KBM-7 (cell line): ENCODE data around the gene OR52M1.
"Not testable (repeated sequence)": the region's sequence is repeated elsewhere in the genome, so short reads cannot be mapped to it uniquely, and the experiment has no call there.

Source experiments
- DNase-seq: peaks from one replicate; pipeline ENCODE4 v3.0.0-alpha.2; 2015
- in situ Hi-C: fragments of 300-500 bp; cut with MboI; formaldehyde crosslinking; loops from 2 replicates; pipeline ENCODE4 v1.14.3; 2020; ENCODE audit warnings: low sequenced_read_pairs, low pct_unique_long_range_greater_than_20kb, mixed read lengths

Gene OR52M1, protein sequence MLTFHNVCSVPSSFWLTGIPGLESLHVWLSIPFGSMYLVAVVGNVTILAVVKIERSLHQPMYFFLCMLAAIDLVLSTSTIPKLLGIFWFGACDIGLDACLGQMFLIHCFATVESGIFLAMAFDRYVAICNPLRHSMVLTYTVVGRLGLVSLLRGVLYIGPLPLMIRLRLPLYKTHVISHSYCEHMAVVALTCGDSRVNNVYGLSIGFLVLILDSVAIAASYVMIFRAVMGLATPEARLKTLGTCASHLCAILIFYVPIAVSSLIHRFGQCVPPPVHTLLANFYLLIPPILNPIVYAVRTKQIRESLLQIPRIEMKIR

DNA sequence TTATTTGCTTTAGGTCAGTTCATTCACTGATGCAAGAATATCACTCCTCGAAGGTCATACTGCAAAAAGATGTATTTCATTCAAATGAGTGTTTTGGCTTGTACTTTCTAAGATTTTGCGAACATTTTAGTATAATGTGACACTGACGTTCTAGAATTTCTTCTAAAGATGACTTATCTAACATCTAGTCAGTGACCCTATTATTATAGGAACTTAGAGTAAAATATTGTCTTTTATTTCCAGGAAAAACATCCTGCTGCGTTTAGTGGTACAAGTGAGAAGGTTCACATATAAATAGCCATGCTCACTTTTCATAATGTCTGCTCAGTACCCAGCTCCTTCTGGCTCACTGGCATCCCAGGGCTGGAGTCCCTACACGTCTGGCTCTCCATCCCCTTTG, at the start of gene OR52M1:
TSS of gene OR52M1 (plus strand) at position 301 of the 400 bp plus-strand sequence. CDS start at position 301, 0 bp downstream.
- DNase-seq = no peak
- in situ Hi-C loops = loop anchor here (25.0 kb wide), 1 partner anchor 358 kb away; no protein-coding TSS in a partner anchor

DNA sequence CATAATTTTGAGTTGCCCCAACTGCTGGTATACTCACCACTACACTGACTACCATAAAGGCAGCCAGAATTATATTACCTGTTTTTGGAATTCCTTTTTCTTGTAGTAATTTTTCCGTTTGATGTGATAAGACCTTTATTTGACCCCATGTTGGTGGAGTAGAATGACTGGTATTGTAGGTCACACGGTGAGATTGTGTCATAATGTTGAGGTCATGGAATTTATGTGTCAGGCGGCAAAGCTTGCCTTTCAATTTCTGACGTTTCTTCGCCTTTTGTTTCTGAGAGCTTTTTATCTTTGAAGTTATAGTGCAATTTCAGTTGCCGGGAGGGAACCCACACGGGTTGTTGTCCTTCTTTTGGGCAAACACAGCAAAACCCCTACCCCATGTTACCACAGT, 49.5 kb upstream of the OR52M1 start:
- DNase-seq = no peak
- in situ Hi-C loops = no loop called here

DNA sequence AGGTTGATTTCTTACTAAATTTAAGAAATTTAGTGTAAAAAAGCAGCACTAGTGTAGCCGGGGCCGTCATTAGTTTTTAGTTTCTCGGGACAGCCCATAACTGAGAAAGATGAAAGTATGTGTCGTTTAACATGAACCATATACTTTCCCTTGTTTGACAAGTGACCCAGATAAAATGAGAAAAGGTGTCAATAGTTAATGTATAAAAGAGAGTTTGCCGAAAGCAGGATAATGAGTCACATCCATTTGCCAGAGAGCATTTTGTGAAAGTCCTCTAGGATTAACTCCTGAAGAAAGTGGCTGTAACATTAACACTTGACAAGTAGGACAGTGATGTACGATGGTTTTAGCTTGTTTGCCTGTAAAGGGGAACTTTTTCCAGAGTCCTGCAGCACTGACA, 49.0 kb upstream of the OR52M1 start:
- in situ Hi-C loops = no loop called here
- no peak for DNase-seq

DNA sequence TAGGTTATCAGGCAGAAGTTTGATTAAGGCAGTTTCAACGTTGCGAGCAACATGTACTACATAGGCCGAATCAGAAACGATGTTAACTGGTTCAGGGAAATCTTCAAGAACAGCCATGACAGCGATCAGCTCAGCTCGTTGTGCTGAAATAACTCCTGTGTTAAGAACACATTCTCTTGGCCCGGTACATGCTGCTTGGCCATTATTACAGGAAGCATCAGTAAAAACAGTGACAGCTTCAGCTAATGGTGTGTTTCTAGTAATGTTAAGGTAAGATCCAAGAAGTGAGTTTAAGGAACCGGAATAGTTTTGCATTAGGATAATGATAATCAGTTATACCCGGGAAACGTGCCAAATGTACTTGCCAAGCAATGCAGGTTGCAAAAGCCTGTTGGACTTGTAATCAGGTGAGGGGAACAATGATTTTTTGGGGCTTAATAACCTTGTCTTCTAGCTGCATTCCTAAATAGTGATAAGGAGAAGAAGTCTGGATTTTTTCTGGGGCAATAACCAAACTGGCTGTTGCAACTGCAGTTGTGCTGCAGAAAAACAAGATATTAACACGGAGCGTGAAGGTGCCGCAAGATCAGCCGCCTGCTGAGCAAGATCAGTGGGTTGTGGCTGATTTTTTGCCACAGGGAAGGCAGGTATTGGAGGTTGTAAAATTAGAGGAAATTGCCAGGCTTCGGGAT, 48.3 kb upstream of the OR52M1 start:
- DNase-seq = no peak
- in situ Hi-C loops = no loop called here

DNA sequence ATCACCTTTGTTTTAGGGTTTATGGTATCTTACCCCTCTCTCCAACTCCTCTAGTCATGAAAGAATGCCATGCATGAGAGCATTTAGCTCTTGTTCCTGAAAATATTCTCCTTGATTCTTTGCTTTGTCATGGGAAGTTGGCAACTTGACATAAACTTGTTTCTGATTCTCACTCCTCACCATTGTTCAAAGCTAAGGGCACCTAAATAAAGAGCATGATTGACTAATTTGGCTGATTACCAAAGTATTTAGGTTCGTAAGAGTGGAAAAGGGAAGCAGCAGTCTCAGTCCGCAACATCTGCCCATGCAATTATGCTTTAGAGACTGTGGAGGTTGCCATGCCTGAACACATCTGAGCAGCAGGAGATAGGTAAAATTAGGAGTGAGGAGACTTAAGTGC, 36.1 kb upstream of the OR52M1 start:
- DNase-seq = no peak
- in situ Hi-C loops = no loop called here

DNA sequence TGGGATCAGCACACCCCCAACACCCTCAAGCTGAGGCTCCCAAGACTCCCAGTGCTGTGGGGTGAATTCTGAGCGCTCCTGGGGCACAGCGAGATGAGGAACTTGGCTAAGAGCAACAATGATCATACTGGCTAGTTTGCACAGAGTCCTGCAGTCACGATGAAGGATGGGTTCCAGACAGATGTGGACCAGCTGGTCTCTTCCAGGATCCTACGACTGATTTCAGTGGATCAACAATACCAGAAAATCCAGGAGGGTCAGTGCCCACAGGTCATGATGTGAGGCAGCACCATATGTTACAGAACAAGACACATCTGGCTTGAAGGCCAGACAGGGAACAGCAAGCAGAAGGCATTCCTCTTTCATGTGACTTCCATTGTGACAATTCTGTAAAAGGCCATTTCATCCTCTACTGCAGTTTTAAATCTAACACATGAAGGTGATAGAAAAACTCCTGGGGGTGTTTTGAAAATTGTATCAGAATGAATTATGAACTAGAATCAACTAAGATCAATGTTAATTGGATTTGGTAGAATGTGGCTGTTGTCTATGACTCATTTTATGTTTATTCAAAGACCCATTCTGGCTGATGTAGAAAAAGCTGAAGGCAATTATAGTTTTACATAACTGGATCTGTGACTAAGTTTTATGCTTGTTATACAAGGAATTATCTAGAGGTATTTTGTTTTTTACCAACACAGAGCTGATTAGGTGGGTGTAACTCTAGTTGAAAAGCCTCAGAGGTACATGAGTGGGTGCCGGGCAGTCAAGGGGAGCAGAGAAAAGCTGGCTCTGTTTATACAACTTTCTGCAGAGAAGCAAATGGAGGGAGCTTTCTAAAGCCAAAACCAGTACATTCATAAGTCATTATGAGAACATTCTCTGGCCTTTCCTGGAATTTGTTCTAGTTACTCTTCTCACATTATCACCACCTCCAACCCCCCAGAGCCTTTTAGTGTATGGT, 33.4 kb upstream of the OR52M1 start:
- in situ Hi-C loops = no loop called here
- no peak for DNase-seq

DNA sequence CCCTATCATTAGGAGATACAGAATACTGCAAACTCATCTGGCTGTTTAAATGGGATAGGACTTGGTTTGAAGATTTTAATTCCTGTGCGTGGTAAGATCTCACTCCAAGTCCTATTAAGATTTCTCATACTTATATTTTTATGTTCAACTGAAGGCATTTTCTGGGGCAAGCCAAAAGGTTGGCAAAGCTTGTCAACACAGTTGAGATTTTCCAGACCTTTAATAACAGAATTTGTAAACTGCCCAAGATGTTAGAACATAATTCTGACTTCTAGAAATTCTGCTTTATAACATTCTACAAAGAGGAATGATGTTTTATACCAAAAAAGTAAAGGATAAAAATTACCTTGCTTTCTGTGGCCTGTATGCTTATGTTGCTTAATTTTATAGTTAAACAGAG, 30.8 kb upstream of the OR52M1 start:
- in situ Hi-C loops = no loop called here
- no peak for DNase-seq

DNA sequence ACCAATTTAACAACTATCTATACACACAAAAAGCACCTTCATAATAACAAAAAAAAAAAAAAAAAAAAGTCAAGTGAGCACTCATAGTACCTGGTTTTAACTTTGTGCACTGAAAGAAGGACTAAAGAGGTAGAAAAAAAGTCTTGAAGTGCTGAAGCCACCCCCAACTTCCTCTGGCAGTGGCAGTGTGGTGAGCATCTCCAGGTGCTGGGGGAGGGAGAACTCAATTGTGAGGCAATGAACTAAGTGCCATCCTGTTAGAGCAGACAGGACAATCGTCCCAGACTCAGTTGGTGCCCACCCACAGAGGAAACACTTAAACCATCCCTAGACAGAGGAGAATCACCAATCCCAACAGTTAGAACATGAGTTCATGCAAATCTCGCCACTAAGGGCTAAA, 22.7 kb upstream of the OR52M1 start:
- DNase-seq = no peak
- in situ Hi-C loops = no loop called here

DNA sequence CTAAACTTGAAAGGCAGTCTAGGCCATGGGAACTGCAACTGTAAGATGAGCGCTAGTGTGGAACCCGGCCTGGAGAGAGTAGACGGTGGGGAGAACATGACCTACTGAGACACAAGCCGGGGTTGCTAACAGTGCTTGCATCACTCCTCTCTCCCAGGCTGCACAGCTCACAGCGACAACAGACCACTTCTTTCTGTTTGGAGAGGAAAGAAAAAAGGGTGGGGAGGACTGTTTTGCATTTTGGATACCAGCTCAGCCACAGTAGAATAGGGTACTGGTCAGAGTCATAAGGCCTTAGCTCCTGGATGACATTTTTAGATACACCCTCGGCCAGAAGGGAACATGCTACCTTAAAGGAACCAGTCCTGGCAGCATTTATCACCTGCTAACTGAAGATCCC, 22.2 kb upstream of the OR52M1 start:
- in situ Hi-C loops = no loop called here

DNA sequence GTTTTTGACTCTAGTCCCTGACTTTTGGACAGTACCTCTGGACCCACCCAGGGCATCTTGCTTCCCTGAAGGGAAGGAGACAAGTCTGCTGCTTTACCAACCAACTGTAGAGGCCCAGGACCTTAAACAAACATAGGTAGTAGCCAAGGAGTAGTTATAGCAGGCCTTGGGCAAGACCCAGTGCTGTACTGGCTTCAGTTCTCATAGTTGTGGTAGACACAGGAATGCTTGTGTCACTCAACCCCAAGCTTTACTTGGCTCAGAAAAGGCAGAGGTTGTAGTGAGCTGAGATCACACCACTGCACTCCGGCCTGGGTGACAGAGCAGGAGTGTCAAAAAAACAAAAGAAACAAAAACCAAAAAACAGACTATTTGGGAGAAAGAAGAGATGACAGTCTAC, 21.3 kb upstream of the OR52M1 start:
- in situ Hi-C loops = no loop called here
- no peak for DNase-seq

More for the DNA sequence above, 22.2 kb upstream of the OR52M1 start:
- DNase-seq = no peak

DNA sequence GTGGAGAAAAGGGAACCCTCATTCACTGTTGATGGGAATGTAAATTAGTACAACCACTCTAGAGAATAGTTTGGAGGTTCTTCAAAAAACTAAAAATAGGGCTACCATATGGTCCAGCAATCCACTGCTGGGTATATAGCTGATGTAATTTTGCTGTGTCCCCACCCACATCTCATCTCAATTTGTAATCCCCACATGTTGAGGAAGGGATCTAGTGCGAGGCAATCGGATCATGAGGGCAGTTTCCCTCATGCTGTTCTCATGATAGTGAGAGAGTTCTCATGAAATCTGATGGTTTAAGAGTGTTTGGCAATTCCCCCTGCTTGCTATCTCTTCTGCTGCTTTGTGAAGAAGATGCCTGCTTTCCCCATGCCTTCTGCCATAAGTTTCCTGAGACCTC, 17.1 kb upstream of the OR52M1 start:
- in situ Hi-C loops = loop anchor here (25.0 kb wide), 1 partner anchor 341 kb away; no protein-coding TSS in a partner anchor

DNA sequence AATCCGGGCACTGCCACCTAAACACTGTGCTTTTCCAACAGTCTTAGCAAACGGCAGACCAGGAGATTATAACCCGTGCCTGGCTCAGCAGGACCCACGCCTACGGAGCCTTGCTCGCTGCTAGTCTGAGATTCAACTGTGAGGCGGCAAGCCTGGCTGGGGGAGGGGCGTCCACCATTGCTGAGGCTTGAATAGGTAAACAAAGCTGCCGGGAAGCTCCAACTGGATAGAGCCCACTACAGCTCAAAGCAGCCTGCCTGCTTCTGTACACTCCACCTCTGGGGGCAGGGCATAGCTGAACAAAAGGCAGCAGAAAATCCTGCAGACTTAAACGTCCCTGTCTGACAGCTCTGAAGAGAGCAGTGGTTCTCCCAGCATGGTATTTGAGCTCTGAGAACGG, 13.3 kb upstream of the OR52M1 start:
- in situ Hi-C loops = loop anchor here (25.0 kb wide), 1 partner anchor 344 kb away; no protein-coding TSS in a partner anchor
- DNase-seq = not testable (repeated sequence)

More for the DNA sequence above, 17.1 kb upstream of the OR52M1 start:
- no peak for DNase-seq

DNA sequence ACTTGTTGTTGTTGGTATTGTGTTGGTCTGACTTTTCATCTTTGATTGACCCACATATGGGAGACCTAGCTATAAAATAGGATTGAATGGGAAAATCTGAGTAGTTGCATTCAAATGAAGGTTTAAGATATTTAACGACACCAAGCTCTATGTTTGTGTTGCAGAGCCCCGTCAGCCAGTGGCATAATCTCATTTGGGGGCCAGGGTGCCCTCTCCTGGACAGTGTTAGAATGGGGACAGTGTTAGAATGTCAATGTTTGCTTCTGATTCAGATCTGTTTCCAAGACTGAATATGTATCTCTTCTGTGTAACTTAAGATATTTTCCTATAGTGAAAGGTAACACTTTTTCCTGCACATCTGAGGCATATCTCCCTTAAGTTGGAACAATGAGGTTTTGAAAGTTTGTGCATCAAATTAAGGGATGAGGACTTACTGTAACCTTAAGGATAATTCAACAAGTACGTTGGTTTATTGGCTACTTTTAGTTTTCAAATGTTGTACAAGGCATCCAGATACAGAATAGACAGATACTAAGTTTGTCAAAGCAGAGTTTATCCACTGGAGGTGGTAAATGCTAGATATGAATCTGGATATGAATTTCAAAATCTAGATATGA, 5.3 kb upstream of the OR52M1 start:
- in situ Hi-C loops = loop anchor here (25.0 kb wide), 1 partner anchor 352 kb away; no protein-coding TSS in a partner anchor
- peak; percentile 54 for DNase-seq

DNA sequence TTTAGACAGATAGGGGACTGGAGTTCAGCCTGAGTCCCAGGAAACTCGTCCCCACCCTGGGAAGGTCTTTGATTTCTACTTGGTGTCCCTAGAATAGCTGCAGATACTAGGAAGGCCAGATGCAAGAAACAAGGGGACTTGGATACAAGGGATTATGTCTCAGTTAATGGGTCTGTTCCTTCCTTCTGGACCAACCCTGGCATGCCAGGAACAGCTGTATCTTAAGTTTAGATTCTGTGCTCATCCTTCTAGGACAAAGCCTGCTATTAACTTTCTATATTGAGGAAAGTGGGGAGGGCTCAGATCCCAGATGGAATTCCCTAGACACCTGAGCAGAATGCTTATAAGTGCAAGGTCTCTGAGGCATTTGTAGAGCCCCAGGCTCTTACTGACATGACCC, 3.9 kb upstream of the OR52M1 start:
- in situ Hi-C loops = loop anchor here (25.0 kb wide), 1 partner anchor 354 kb away; no protein-coding TSS in a partner anchor
- no peak for DNase-seq

DNA sequence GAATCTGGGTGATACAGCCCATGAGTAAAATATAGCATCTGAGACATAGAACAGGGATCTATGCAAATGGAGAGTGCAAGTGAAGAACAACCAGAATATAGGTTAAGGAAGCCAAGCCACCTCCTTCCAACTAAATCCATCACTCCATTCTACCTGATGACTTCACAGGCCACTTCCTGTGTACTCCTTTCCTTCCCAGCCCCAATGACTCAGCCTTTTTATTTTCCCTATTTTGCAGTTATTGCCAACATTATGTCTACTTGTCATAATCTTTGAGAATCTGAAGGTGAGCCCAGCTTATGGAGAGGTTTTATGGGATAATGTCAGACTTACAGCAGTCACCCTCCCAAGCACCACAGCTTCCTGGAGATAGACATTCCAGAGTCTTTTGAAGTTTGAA, 1.4 kb upstream of the OR52M1 start:
- in situ Hi-C loops = loop anchor here (25.0 kb wide), 1 partner anchor 356 kb away; no protein-coding TSS in a partner anchor
- DNase-seq = no peak

DNA sequence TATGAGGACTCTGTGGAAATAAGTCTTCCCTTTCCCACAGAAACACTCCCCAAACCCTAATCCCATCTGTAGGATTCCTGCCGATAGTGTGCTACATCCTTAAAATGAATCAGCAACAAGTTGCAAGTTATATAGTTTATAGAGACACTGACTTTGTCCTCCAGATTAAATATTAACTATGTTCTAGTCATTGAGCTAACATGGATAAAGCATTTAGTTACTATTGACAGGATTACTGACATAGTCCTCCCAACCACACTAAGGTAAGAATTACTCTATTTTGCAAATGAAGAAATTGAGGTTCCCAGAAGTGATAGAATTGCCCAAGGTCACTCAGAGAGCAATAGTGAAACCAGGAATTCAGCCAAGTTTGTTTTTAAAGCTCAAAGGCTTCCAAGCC, 1.9 kb downstream of the OR52M1 start:
- in situ Hi-C loops = loop anchor here (25.0 kb wide), 1 partner anchor 360 kb away; no protein-coding TSS in a partner anchor
- no peak for DNase-seq

DNA sequence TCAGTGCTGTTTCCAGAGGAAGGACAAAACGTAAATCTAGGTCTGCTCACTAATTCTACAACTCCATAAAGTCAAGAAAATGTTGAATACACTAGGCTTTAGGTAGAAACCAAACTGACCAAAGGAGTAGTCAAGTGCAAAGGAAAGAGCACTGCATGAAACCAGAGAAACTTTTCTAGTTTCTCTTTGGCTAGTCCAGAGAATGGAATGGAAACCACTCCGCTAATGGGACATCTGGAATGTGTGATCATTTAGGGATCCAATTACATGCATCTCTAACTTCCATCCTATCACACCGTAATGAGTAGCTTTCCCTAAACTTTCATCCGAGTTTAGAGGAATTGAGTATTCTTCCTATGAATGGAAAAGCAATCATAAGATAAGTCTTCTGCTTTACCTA, 2.4 kb downstream of the OR52M1 start:
- DNase-seq = no peak
- in situ Hi-C loops = loop anchor here (25.0 kb wide), 1 partner anchor 360 kb away; no protein-coding TSS in a partner anchor

DNA sequence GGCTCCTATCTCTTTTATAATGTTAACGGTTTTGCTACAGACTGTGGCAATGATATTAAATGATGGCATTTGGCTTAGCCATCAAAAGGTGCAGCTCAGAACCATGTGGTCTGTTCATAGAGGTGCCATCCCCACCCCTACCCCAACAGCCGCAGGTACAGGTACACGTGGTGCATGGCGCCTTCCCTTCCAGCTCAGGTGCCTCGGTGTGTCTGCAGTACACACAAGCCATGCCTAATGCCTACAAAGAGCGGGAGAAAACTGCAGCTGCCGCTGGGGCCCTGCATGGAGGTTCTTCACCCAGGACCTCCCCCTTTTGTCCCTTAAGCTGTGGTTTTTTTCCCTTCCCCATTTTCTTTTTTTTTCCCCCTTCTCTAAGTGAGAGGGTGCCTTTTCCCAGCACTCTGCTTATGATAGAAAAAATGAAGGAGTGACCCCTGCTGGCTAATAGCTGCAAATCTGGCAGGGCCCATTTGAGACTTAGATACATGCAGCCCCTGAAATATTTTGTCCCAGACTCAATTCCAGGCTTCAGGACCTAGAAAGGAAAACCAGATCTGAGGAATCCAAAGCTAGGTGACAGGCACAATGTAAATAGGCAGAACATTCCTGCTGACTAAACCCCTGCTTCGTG, 6.5 kb downstream of the OR52M1 start:
- peak; percentile 55 for DNase-seq
- in situ Hi-C loops = no loop called here
